H1 (cell line): ENCODE data around the gene PPARA. TPM values are rescaled to one million over a fixed set of nuclear protein-coding genes. Genes with fewer than 3 reads are reported as not detected.

Source experiments
- CTCF ChIA-PET: fragments of 300-600 bp; sonication (Branson Sonifier 250); formaldehyde crosslinking; loops from one replicate; lab custom pipeline; 2021; ENCODE audit not compliant: partially characterized antibody; lab: Charles Lee
- POLR2A ChIA-PET: fragments of 300-600 bp; sonication (Branson Sonifier 250); formaldehyde crosslinking; loops from one replicate; lab custom pipeline; 2021; ENCODE audit warnings: inconsistent platforms; ENCODE audit not compliant: partially characterized antibody; lab: Charles Lee
- DNase-seq, 2 experiments: peaks; one replicate each; pipeline versions ENCODE4 v3.0.0 to v3.0.0-alpha.2; 2010 to 2022; ENCODE audit warnings: low spot score in 2 of 2, low read depth in 1 of 2, mixed read lengths in 1 of 2
- FAIRE-seq: peaks from 2 replicates; lab custom pipeline; 2011; peaks lifted over from hg19 to GRCh38; lab: Jason Lieb, UNC
- H2AFZ ChIP-seq: 2 replicates; pipeline ENCODE4 v1.8.1; 2012; ENCODE audit warnings: low read length, inconsistent platforms
- H2AK5ac ChIP-seq: 2 replicates; pipeline ENCODE4 v1.6.1; 2013; ENCODE audit warnings: low read depth, low read length
- H2BK120ac ChIP-seq: replicated peaks from 2 replicates; pipeline ENCODE3; 2013; ENCODE audit warnings: low read depth, low read length, inconsistent platforms
- H2BK12ac ChIP-seq: 2 replicates; pipeline ENCODE4 v1.6.1; 2013; ENCODE audit warnings: low read depth, low read length
- H2BK15ac ChIP-seq: 2 replicates; pipeline ENCODE4 v1.6.1; 2013; ENCODE audit warnings: low read length
- H2BK20ac ChIP-seq: 2 replicates; pipeline ENCODE4 v1.6.1; 2013; ENCODE audit warnings: low read length
- H2BK5ac ChIP-seq: 2 replicates; pipeline ENCODE4 v1.6.1; 2013; ENCODE audit warnings: low read depth, low read length
- H3K14ac ChIP-seq: 2 replicates; pipeline ENCODE4 v1.6.1; 2013; ENCODE audit warnings: inconsistent platforms; ENCODE audit not compliant: insufficient read length
- H3K18ac ChIP-seq: 2 replicates; pipeline ENCODE4 v1.6.1; 2013; ENCODE audit warnings: low read length; ENCODE audit errors: extremely low read depth
- H3K23ac ChIP-seq: 2 replicates; pipeline ENCODE4 v1.6.1; 2013; ENCODE audit warnings: inconsistent platforms; ENCODE audit not compliant: insufficient read length
- H3K23me2 ChIP-seq: 2 replicates; pipeline ENCODE4 v1.6.1; 2013; ENCODE audit warnings: low read depth, low read length
- H3K27ac ChIP-seq: 2 replicates; pipeline ENCODE4 v1.6.1; 2011; ENCODE audit warnings: low read depth, low read length, inconsistent platforms
- H3K27me3 ChIP-seq, 4 experiments: replicated peaks in 1 of 4; 1 replicate in 1 of 4; 2 replicates in 3 of 4; pipeline versions ENCODE4 v1.6.1 to v1.8.1; 2011 to 2013; ENCODE audit warnings: low read length in 3 of 4, mild to moderate bottlenecking in 3 of 4, inconsistent platforms in 2 of 4, mixed read lengths in 2 of 4, moderate library complexity in 1 of 4; ENCODE audit not compliant: control insufficient read depth in 3 of 4, insufficient read depth in 3 of 4; ENCODE audit errors: extremely low read depth in 1 of 4
- H3K36me3 ChIP-seq, 4 experiments: 2 replicates each; pipeline versions ENCODE4 v1.6.1 to v1.8.1; 2011 to 2013; ENCODE audit warnings: mild to moderate bottlenecking in 4 of 4, low read length in 3 of 4, moderate library complexity in 2 of 4, control low read depth in 1 of 4, inconsistent platforms in 1 of 4; ENCODE audit not compliant: insufficient read depth in 4 of 4, control insufficient read depth in 2 of 4
- H3K4ac ChIP-seq: replicated peaks from 2 replicates; pipeline ENCODE3; 2013; ENCODE audit warnings: low read length, low read depth, mixed read lengths, inconsistent platforms; ENCODE audit not compliant: insufficient read length
- H3K4me1 ChIP-seq, 4 experiments: replicated peaks in 1 of 4; 1 replicate in 1 of 4; 2 replicates in 3 of 4; pipeline versions ENCODE4 v1.6.1 to v1.8.1; 2011 to 2013; ENCODE audit warnings: low read length in 3 of 4, inconsistent platforms in 2 of 4, mixed read lengths in 1 of 4; ENCODE audit not compliant: insufficient read depth in 4 of 4, control insufficient read depth in 3 of 4
- H3K4me2 ChIP-seq, 2 experiments: 2 replicates each; pipeline versions ENCODE4 v1.6.1 to v1.8.1; 2011 to 2013; ENCODE audit warnings: low read depth in 2 of 2, low read length in 2 of 2, control low read depth in 1 of 2, inconsistent platforms in 1 of 2, mild to moderate bottlenecking in 1 of 2; ENCODE audit not compliant: insufficient read depth in 1 of 2
- H3K4me3 ChIP-seq, 4 experiments: fragments of 200-600, 300-600 bp in 1 of 4; sonication (generic), shearing (Covaris generic), sonication (Bioruptor Twin) in 1 of 4; 2 replicates each; pipeline versions ENCODE4 v1.5.1 to v1.8.1; 2011 to 2016; ENCODE audit warnings: low read length in 4 of 4, low read depth in 3 of 4, control low read depth in 2 of 4, inconsistent platforms in 2 of 4, mild to moderate bottlenecking in 2 of 4, mixed read lengths in 1 of 4, moderate library complexity in 1 of 4; ENCODE audit not compliant: insufficient read depth in 2 of 4; ENCODE audit errors: extremely low read depth in 1 of 4
- H3K56ac ChIP-seq: replicated peaks from 2 replicates; pipeline ENCODE3; 2013; ENCODE audit warnings: low read depth, mild to moderate bottlenecking, mixed read lengths, low read length, inconsistent platforms; ENCODE audit not compliant: insufficient read length
- H3K79me1 ChIP-seq: 2 replicates; pipeline ENCODE4 v1.6.1; 2013; ENCODE audit warnings: low read depth, low read length, control low read depth
- H3K79me2 ChIP-seq, 2 experiments: 2 replicates each; pipeline versions ENCODE4 v1.6.1 to v1.8.1; 2012 to 2013; ENCODE audit warnings: low read length in 2 of 2, mild to moderate bottlenecking in 2 of 2, inconsistent platforms in 1 of 2; ENCODE audit not compliant: insufficient read depth in 2 of 2, control insufficient read depth in 1 of 2
- H3K9ac ChIP-seq, 4 experiments: replicated peaks in 1 of 4; 1 replicate in 1 of 4; 2 replicates in 3 of 4; pipeline versions ENCODE4 v1.6.1 to v1.8.1; 2011 to 2013; ENCODE audit warnings: low read depth in 3 of 4, low read length in 3 of 4, control low read depth in 2 of 4, mild to moderate bottlenecking in 2 of 4, moderate library complexity in 2 of 4, inconsistent platforms in 1 of 4; ENCODE audit errors: extremely low read depth in 1 of 4
- H3K9me3 ChIP-seq, 2 experiments: 2 replicates each; pipeline versions ENCODE4 v1.6.1 to v1.8.1; 2012 to 2013; ENCODE audit warnings: mild to moderate bottlenecking in 2 of 2, moderate library complexity in 2 of 2, control low read depth in 1 of 2, inconsistent platforms in 1 of 2, low read depth in 1 of 2, low read length in 1 of 2, mixed read lengths in 1 of 2; ENCODE audit not compliant: insufficient read depth in 2 of 2
- H4K20me1 ChIP-seq, 2 experiments: replicated peaks in 1 of 2; 2 replicates each; pipeline versions ENCODE3 to v1.8.1; 2011 to 2013; ENCODE audit warnings: inconsistent platforms in 2 of 2, low read length in 2 of 2, mild to moderate bottlenecking in 1 of 2; ENCODE audit not compliant: insufficient read depth in 2 of 2, control insufficient read depth in 1 of 2
- H4K5ac ChIP-seq: 2 replicates; pipeline ENCODE4 v1.6.1; 2013; ENCODE audit warnings: low read length, low read depth, mixed read lengths, inconsistent platforms; ENCODE audit not compliant: insufficient read length
- H4K8ac ChIP-seq: 2 replicates; pipeline ENCODE4 v1.8.0; 2013; ENCODE audit warnings: mild to moderate bottlenecking, moderate library complexity, low read length, inconsistent platforms; ENCODE audit not compliant: insufficient read depth; ENCODE audit errors: extremely low read depth
- H4K91ac ChIP-seq: replicated peaks from 2 replicates; pipeline ENCODE3; 2013; ENCODE audit warnings: low read length, mixed read lengths, inconsistent platforms; ENCODE audit not compliant: insufficient read length
- ASH2L ChIP-seq: fragments of 200-600, 300-600 bp; sonication (generic); IDR thresholded peaks from one replicate; pipeline ENCODE4 v1.7.1; 2017; ENCODE audit warnings: low read length
- ATF2 ChIP-seq: IDR thresholded peaks from 2 replicates; pipeline ENCODE4 v1.6.1; 2012; ENCODE audit warnings: low read length, inconsistent platforms
- BCL11A ChIP-seq, 2 experiments: IDR thresholded peaks; one replicate each; pipeline ENCODE4 v1.6.1; 2011; ENCODE audit warnings: low read depth in 2 of 2, low read length in 2 of 2, mild to moderate bottlenecking in 2 of 2
- CREB1 ChIP-seq: IDR thresholded peaks from 2 replicates; pipeline ENCODE4 v1.6.1; 2012; ENCODE audit warnings: inconsistent platforms
- EZH2 ChIP-seq: fragments of 200-600 bp; sonication (generic); IDR thresholded peaks from 2 replicates; pipeline ENCODE4 v1.7.1; 2012; ENCODE audit warnings: low read depth, mild to moderate bottlenecking, moderate library complexity, low read length, inconsistent platforms; ENCODE audit not compliant: severe bottlenecking
- KDM5A ChIP-seq: fragments of 200-600 bp; IDR thresholded peaks from 2 replicates; pipeline ENCODE4 v1.7.1; 2012; ENCODE audit warnings: mild to moderate bottlenecking, low read length, inconsistent platforms, mixed read lengths
- NANOG ChIP-seq: IDR thresholded peaks from 2 replicates; pipeline ENCODE4 v1.6.1; 2011; ENCODE audit warnings: low read length, low read depth, mild to moderate bottlenecking, inconsistent platforms; ENCODE audit not compliant: insufficient read depth, poor library complexity, severe bottlenecking
- POU5F1 ChIP-seq: IDR thresholded peaks from 2 replicates; pipeline ENCODE4 v1.6.1; 2011; ENCODE audit warnings: low read depth, mild to moderate bottlenecking, low read length, moderate library complexity
- TAF1 ChIP-seq: IDR thresholded peaks from 2 replicates; pipeline ENCODE4 v1.6.1; 2011; ENCODE audit warnings: mild to moderate bottlenecking, low read depth, low read length
- TEAD4 ChIP-seq: IDR thresholded peaks from 2 replicates; pipeline ENCODE4 v1.6.1; 2012; ENCODE audit warnings: low read depth, low read length, inconsistent platforms, mixed read lengths
- USF2 ChIP-seq: IDR thresholded peaks from 2 replicates; pipeline ENCODE4 v1.6.1; 2011; ENCODE audit warnings: low read length, improper control_type of control experiment
- WGBS, 2 experiments: shearing (Covaris generic) in 1 of 2; methylation state at CpG; one replicate each; pipeline versions ENCODE4 v1.1.6 to v1.1.7; 2013 to 2015; ENCODE audit warnings: low lambda C conversion rate in 2 of 2, mixed read lengths in 2 of 2, inconsistent platforms in 1 of 2, low coverage in 1 of 2, missing lambda C conversion rate in 1 of 2; ENCODE audit not compliant: insufficient replicate concordance in 2 of 2, insufficient coverage in 1 of 2, insufficient read length in 1 of 2; ENCODE audit errors: extremely low coverage in 1 of 2, missing lambda C conversion rate in 1 of 2; 5-methylcytosine and 5-hydroxymethylcytosine counted together
- polyA plus RNA-seq, 7 experiments: library from polyadenylated mRNA; depleted of rRNA in 3 of 7; stranded (reverse) in 5 of 7; unstranded in 2 of 7; fragments of >200 nt in 5 of 7; fragments of 200-250 nt in 2 of 7; gene quantifications; 1 replicate in 5 of 7; 2 replicates in 1 of 7; 4 replicates in 1 of 7; pipeline versions ENCODE4 v1.2.1 to v1.2.3, GENCODE V29; 2011 to 2013; ENCODE audit warnings: missing spikeins in 2 of 7, mixed read lengths in 2 of 7
- total RNA-seq: library from RNA; stranded (reverse); fragmentation: NEBNext Ultra II Directional; extraction: Animal tissue kit (Norgen Biotek cat#: 25700); gene quantifications from 2 replicates; pipeline ENCODE4 v1.2.1, GENCODE V29; 2021

The PPARA gene
- total and polyA plus RNA-seq, 2 of the 8 experiments (the other 6 are each of a cell fraction or from before 2014, with no cell fraction given) = 3.1 to 8.2 TPM

- POLR2A ChIA-PET = interaction anchor here (1.1 kb wide), 1 partner anchor 21 kb away, joined by 3 read pairs; no protein-coding TSS in a partner anchor
- Histone ChIP-seq H2AK5ac (no peak overlapping the region), H4K91ac (no peak overlapping the region), H3K36me3 (peaks cover 0 to 3% (median 0%) of the 10 kb centered on the region in 4 experiments; a peak in 1 of 8 replicates), H3K4me3 (no peak overlapping the region), H4K5ac (no peak overlapping the region), H3K79me1 (no peaks in the 10 kb centered on the region; the same call in 1 of the 2 replicates), H3K56ac (no peak overlapping the region), H3K4me1 (peaks cover 0 to 4% (median 2%) of the 10 kb centered on the region in 4 experiments; a peak in 4 of 7 replicates), H3K4ac (no peak overlapping the region), H2BK12ac (no peak overlapping the region), H3K18ac (no peak overlapping the region), H3K79me2 (no peaks in the 10 kb centered on the region), H3K14ac (no peak overlapping the region), H2BK5ac (no peak overlapping the region), H3K23ac (no peak overlapping the region), H2BK15ac (no peak overlapping the region), H3K27ac (no peak overlapping the region), H4K20me1 (no peaks in the 10 kb centered on the region), H3K23me2 (peaks cover 5% of the 10 kb centered on the region; the same call in 1 of the 2 replicates), H4K8ac (no peak overlapping the region), H2BK120ac (no peak overlapping the region), H3K9ac (no peak overlapping the region), H2BK20ac (no peak overlapping the region), H2AFZ (no peak overlapping the region), H3K4me2 (no peak overlapping the region), H3K27me3 (peaks cover 0 to 4% (median 0%) of the 10 kb centered on the region in 4 experiments; a peak in 2 of 7 replicates), H3K9me3 (no peaks in the 10 kb centered on the region)
- no peak for FAIRE-seq
- WGBS, 2 experiments = 96% methylated on average over 2 of the region's 2 CpGs; no CpG with 5 or more reads in 1 of the 2 experiments
- CTCF ChIA-PET = interaction anchor here (1.6 to 1.8 kb wide), 2 partner anchors 48 to 241 kb away, joined by 4 to 5 read pairs; no protein-coding TSS in a partner anchor
- DNase-seq = no peak
- no peak for TF ChIP-seq ASH2L
- TF ChIP-seq TAF1 = no peak
- no peak for TF ChIP-seq BCL11A (IDR thresholded peaks at IDR 0.05; ENCODE audit: low read depth in 2 of 2, low read length in 2 of 2)
- TF ChIP-seq CREB1 = no peak
- TF ChIP-seq EZH2 = no peak
- no peak for TF ChIP-seq KDM5A
- TF ChIP-seq ATF2 = no peak
- TF ChIP-seq USF2 = no peak
- TF ChIP-seq TEAD4 = no peak
- TF ChIP-seq NANOG = no peak
- no peak for TF ChIP-seq POU5F1
Observed at GRCh38 chr22:46247443-46247975, 97.2 kb downstream of the PPARA start.
